HL-60 (cell line): ENCODE results near the gene FEV.

Experiments
- POLR2AphosphoS5 ChIP-seq: IDR thresholded peaks from 2 replicates; pipeline ENCODE4 v1.6.1; 2012; ENCODE audit warnings: low read depth
- SPI1 ChIP-seq: IDR thresholded peaks from 2 replicates; pipeline ENCODE4 v1.6.1; 2012; ENCODE audit warnings: low read depth, mild to moderate bottlenecking, borderline replicate concordance
- TF ChIP-seq, protein P1 (sequence below): IDR thresholded peaks from one replicate; pipeline ENCODE4 v1.5.1; 2011; ENCODE audit warnings: low read length, control low read depth, inconsistent platforms; ENCODE audit not compliant: insufficient read depth
- TF ChIP-seq, protein P2 (sequence below): IDR thresholded peaks from 2 replicates; pipeline ENCODE4 v1.6.1; 2012; ENCODE audit warnings: low read depth; ENCODE audit not compliant: insufficient replicate concordance

DNA sequence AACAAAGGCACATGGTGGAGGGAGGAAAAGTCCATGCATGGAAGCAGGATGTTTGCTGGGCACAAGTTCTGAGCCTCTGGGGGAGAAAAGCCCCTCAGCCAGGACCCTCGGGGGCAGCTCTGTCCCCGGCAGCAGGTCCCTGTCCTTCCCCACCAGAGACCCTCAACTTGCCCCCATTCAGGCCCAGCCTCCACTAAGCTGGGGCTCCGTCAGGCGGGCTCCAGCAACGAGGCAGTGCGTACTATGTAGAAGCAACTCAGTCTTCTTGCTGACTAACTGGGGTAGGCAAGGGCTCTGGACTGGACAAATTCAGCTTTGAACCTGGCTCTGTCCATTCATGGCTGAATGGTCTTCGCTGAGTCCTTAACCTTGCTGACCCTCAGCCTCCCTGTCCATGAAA is 33.3 kb upstream of the FEV start:
- TF ChIP-seq, protein P1, sequence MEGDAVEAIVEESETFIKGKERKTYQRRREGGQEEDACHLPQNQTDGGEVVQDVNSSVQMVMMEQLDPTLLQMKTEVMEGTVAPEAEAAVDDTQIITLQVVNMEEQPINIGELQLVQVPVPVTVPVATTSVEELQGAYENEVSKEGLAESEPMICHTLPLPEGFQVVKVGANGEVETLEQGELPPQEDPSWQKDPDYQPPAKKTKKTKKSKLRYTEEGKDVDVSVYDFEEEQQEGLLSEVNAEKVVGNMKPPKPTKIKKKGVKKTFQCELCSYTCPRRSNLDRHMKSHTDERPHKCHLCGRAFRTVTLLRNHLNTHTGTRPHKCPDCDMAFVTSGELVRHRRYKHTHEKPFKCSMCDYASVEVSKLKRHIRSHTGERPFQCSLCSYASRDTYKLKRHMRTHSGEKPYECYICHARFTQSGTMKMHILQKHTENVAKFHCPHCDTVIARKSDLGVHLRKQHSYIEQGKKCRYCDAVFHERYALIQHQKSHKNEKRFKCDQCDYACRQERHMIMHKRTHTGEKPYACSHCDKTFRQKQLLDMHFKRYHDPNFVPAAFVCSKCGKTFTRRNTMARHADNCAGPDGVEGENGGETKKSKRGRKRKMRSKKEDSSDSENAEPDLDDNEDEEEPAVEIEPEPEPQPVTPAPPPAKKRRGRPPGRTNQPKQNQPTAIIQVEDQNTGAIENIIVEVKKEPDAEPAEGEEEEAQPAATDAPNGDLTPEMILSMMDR, result no peak
- TF ChIP-seq, protein P2, sequence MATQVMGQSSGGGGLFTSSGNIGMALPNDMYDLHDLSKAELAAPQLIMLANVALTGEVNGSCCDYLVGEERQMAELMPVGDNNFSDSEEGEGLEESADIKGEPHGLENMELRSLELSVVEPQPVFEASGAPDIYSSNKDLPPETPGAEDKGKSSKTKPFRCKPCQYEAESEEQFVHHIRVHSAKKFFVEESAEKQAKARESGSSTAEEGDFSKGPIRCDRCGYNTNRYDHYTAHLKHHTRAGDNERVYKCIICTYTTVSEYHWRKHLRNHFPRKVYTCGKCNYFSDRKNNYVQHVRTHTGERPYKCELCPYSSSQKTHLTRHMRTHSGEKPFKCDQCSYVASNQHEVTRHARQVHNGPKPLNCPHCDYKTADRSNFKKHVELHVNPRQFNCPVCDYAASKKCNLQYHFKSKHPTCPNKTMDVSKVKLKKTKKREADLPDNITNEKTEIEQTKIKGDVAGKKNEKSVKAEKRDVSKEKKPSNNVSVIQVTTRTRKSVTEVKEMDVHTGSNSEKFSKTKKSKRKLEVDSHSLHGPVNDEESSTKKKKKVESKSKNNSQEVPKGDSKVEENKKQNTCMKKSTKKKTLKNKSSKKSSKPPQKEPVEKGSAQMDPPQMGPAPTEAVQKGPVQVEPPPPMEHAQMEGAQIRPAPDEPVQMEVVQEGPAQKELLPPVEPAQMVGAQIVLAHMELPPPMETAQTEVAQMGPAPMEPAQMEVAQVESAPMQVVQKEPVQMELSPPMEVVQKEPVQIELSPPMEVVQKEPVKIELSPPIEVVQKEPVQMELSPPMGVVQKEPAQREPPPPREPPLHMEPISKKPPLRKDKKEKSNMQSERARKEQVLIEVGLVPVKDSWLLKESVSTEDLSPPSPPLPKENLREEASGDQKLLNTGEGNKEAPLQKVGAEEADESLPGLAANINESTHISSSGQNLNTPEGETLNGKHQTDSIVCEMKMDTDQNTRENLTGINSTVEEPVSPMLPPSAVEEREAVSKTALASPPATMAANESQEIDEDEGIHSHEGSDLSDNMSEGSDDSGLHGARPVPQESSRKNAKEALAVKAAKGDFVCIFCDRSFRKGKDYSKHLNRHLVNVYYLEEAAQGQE, result no peak
- TF ChIP-seq POLR2AphosphoS5, result no peak
- TF ChIP-seq SPI1, result no peak
